ENCODE measurements around the gene IL20RA. TPM values are rescaled to one million over a fixed set of nuclear protein-coding genes. Genes with fewer than 3 reads are reported as not detected.

Gene IL20RA
- polyA plus RNA-seq, 1 of the 3 experiments (the other 2 are of a cell fraction), result 0.10 TPM

- H3K27ac ChIP-seq (ENCODE audit: low read depth in 2 of 2, low read length in 1 of 2), result no peak overlapping the region
- ChIA-PET CTCF (interaction anchor here (0.7 to 7.0 kb wide), 5 partner anchors 8 to 186 kb away, joined by 3 to 39 read pairs (median 4); no protein-coding TSS in a partner anchor), POLR2A (no interaction called here)
- no peaks in the 10 kb centered on the region for H4K20me1 ChIP-seq (ENCODE audit: insufficient read depth)
- H3K4me1 ChIP-seq (ENCODE audit: control insufficient read depth in 1 of 2, insufficient read depth in 2 of 2, low read depth in 1 of 2, low read length in 1 of 2), result peaks cover 0 to 2% of the 10 kb centered on the region in 2 experiments; a peak in 1 of 4 replicates
- H3F3A ChIP-seq (replicated peaks; ENCODE audit: insufficient read depth), result no peaks in the 10 kb centered on the region
- TF ChIP-seq FOSL2 (IDR thresholded peaks at IDR 0.05; ENCODE audit: borderline replicate concordance, low read depth), result no peak
- TF ChIP-seq RFX5 (IDR thresholded peaks at IDR 0.05; ENCODE audit: low read length), result no peak
- TF ChIP-seq EP300 (IDR thresholded peaks at IDR 0.05; ENCODE audit: borderline replicate concordance in 1 of 2, low read depth in 1 of 2, low read length in 1 of 2), result no peak
- no peak for TF ChIP-seq IRF3 (IDR thresholded peaks at IDR 0.05; ENCODE audit: low read depth, low read length)
- no peak for TF ChIP-seq EZH2phosphoT487 (IDR thresholded peaks at IDR 0.05; ENCODE audit: borderline replicate concordance, low read depth)
- no peak for TF ChIP-seq NRF1 (IDR thresholded peaks at IDR 0.05; ENCODE audit: low read depth, low read length)
- no peak for TF ChIP-seq SIN3A (IDR thresholded peaks at IDR 0.05; ENCODE audit: borderline replicate concordance, low read depth, low read length)
- no peak for TF ChIP-seq JUND (IDR thresholded peaks at IDR 0.05)
- TF ChIP-seq GABPA (IDR thresholded peaks at IDR 0.05; ENCODE audit: low read depth), result no peak
- no peak for TF ChIP-seq SMC3 (IDR thresholded peaks at IDR 0.05; ENCODE audit: low read depth, low read length)
- TF ChIP-seq REST (IDR thresholded peaks at IDR 0.05; ENCODE audit: low read depth, low read length), result no peak
- TF ChIP-seq ELF1 (IDR thresholded peaks at IDR 0.05), result no peak
- TF ChIP-seq RXRA (IDR thresholded peaks at IDR 0.05; ENCODE audit: borderline replicate concordance, low read depth), result no peak
- H3K4me3 ChIP-seq (ENCODE audit: low read depth in 2 of 2, low read length in 1 of 2), result no peak overlapping the region
- no peaks in the 10 kb centered on the region for H3K9me2 ChIP-seq
- H3K27me3 ChIP-seq (ENCODE audit: insufficient read depth), result no peaks in the 10 kb centered on the region; the same call in 1 of the 2 replicates
- no peaks in the 10 kb centered on the region for H3K9me3 ChIP-seq
- no peaks in the 10 kb centered on the region for H3K79me2 ChIP-seq (ENCODE audit: insufficient read depth)
- H2AFZ ChIP-seq (ENCODE audit: low read depth), result no peak overlapping the region
- DNase-seq, result no peak
- WGBS (ENCODE audit: low lambda C conversion rate), result 16% methylated on average over 2 of the region's 2 CpGs
- H3K36me3 ChIP-seq (replicated peaks in 1 of 2; ENCODE audit: control insufficient read depth in 1 of 2, insufficient read depth in 2 of 2, low read length in 1 of 2), result no peaks in the 10 kb centered on the region
- no peak overlapping the region for H3K4me2 ChIP-seq
- H3K9ac ChIP-seq, result no peak overlapping the region
Observed at GRCh38 chr6:137084865-137085617, 40.3 kb upstream of the IL20RA start.

Measured in SK-N-SH (cell line).